Measurements from ENCODE around the gene WASF3.

WASF3 gene

DNA sequence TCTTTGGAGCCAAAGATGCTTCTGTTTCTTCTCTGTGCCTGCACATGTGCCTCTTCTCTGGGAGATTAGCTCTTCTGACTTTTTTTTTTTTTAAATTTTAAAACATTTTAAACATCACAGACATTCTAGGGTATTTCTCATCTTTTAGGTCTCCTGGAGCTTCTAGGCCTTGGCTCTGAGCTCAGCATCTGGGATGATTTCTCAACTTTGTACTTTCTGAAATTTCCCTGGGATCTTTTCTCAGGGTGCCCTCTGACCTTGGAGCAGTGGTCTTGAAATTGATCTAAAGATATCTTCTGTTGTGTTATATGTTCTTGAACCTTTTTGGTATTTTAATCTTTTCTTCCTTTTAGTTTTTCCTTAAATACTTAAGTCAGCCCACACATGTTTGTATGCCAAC is 6.2 kb downstream of the WASF3 start:
- DNase-seq (ENCODE audit: low read depth) = no peak
- TF ChIP-seq, protein P1, sequence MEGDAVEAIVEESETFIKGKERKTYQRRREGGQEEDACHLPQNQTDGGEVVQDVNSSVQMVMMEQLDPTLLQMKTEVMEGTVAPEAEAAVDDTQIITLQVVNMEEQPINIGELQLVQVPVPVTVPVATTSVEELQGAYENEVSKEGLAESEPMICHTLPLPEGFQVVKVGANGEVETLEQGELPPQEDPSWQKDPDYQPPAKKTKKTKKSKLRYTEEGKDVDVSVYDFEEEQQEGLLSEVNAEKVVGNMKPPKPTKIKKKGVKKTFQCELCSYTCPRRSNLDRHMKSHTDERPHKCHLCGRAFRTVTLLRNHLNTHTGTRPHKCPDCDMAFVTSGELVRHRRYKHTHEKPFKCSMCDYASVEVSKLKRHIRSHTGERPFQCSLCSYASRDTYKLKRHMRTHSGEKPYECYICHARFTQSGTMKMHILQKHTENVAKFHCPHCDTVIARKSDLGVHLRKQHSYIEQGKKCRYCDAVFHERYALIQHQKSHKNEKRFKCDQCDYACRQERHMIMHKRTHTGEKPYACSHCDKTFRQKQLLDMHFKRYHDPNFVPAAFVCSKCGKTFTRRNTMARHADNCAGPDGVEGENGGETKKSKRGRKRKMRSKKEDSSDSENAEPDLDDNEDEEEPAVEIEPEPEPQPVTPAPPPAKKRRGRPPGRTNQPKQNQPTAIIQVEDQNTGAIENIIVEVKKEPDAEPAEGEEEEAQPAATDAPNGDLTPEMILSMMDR (conservative IDR thresholded peaks at IDR 0.05; ENCODE audit: low read depth, low read length) = no peak
- H3K4me3 ChIP-seq (ENCODE audit: low read length) = no peak overlapping the region

DNA sequence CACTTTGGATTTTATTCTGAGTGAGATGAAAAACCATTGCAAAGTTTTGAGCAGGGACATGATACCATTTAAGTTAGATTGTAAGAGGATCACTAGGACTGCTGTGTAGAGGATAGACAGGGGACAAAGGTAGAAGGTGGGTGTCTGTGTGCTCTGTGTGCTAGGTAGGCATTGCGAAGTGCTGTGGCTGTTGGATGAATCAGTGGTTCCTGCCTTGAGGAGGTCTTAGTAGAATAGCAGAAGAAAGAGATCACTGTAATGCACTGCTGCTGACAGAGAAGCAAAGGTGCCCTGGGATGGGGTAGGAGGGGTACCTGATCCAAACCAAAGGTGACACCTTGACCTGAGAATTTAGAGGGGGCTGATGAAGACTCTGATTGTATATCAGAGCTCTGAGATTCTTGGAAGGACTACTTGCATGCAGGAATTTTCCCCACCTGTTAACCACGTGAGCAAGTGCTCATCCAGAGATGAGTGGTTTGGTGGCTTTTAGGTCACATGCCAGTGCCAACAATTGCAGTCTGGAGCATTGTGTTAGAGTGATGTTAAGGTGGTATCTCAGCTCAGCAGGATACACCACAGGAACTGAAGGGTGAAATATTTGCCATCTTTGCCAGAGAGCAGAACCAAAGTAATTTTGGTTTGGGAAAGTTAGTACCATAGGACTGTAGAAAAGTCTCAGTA is 10.8 kb downstream of the WASF3 start:
- H3K4me3 ChIP-seq (ENCODE audit: low read length) = no peak overlapping the region
- TF ChIP-seq, protein P1 (conservative IDR thresholded peaks at IDR 0.05; ENCODE audit: low read depth, low read length) = no peak
- no peak for DNase-seq (ENCODE audit: low read depth)

GRCh38 chr13:26571518-26571917 is 14.0 kb downstream of the WASF3 start:
- no peak overlapping the region for H3K4me3 ChIP-seq (ENCODE audit: low read length)
- TF ChIP-seq, protein P1 (conservative IDR thresholded peaks at IDR 0.05; ENCODE audit: low read depth, low read length) = no peak
- no peak for DNase-seq (ENCODE audit: low read depth)

- no peak overlapping the region for H3K4me3 ChIP-seq (ENCODE audit: low read length)
- no peak for DNase-seq (ENCODE audit: low read depth)
Observed at GRCh38 chr13:26575244-26575643, 17.8 kb downstream of the WASF3 start.

DNA sequence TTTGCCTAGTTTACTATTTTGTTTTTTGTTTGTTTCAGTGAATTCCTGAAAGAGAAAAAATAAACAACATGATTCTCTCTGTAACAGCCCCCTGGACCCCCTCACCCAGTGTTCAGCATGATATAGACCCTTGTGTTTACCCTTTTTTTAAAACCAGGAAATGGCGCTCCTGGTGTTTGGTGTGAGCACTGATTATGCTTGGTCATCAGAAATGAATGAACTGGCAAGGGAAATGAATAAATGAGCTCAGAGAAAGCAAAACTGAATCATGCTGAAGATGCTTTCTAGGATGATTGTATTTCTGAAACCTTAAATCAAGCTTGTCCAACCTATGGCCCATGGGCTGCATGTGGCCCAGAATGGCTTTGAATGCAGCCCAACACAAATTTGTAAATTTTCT is 22.1 kb downstream of the WASF3 start:
- TF ChIP-seq, protein P1 (conservative IDR thresholded peaks at IDR 0.05; ENCODE audit: low read depth, low read length) = no peak
- no peak for DNase-seq (ENCODE audit: low read depth)
- H3K4me3 ChIP-seq (ENCODE audit: low read length) = no peak overlapping the region

More at GRCh38 chr13:26575244-26575643, 17.8 kb downstream of the WASF3 start:
- TF ChIP-seq, protein P1 (conservative IDR thresholded peaks at IDR 0.05; ENCODE audit: low read depth, low read length) = no peak

DNA sequence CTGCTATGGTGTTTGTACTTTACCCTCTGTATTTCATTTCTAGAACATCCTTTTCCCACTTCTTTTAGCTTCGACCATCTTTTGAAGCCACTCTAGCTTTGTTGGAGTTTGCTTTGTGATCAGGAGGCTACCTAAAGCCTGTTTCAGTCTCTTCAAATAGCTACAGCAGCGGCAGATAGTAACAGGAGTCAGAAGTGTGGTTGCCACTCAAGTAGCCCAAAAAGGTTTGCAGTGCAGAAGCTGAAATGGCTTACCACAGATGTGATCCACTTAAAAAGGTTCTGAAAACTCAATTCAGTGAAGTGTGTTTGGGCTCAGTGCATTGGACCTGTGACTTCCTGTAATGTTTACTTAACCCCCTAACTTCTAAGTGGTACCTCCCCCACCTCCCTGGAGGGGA is 26.2 kb downstream of the WASF3 start:
- TF ChIP-seq, protein P1 (conservative IDR thresholded peaks at IDR 0.05; ENCODE audit: low read depth, low read length) = no peak
- DNase-seq (ENCODE audit: low read depth) = no peak
- H3K4me3 ChIP-seq (ENCODE audit: low read length) = no peak overlapping the region

GRCh38 chr13:26584713-26585112 is 27.2 kb downstream of the WASF3 start:
- TF ChIP-seq, protein P1 (conservative IDR thresholded peaks at IDR 0.05; ENCODE audit: low read depth, low read length) = no peak
- peak; percentile 24 for DNase-seq (ENCODE audit: low read depth)
- H3K4me3 ChIP-seq (ENCODE audit: low read length) = no peak overlapping the region

Measured in retinal pigment epithelial cell (primary cell).